Activated T-helper 1 cell treated with anti-CD3 and anti-CD28 coated beads, Interleukin-12 subunit alpha, Interleukin-12 subunit beta, Interleukin-2, Interleukin-4 antibody, amounts not matched to agents 30 ng/mL and 10 ng/mL and 1 ng/mL, durations not matched to agents 14 hours and 24 hours and 36 hours (primary cell): ENCODE results near the gene PSMD5. TPM values are rescaled to one million over a fixed set of nuclear protein-coding genes. Genes with fewer than 3 reads are reported as not detected.

Experiments used
- DNase-seq: peaks from one replicate; pipeline ENCODE4 v3.0.0; 2021; ENCODE audit warnings: low spot score
- H3K27ac Mint-ChIP-seq: one replicate; pipeline ENCODE4 v1.8.0; 2021; ENCODE audit warnings: mild to moderate bottlenecking, mixed read lengths
- H3K27me3 Mint-ChIP-seq: one replicate; pipeline ENCODE4 v1.8.0; 2022; ENCODE audit warnings: mild to moderate bottlenecking, moderate library complexity, mixed read lengths; ENCODE audit not compliant: insufficient read depth
- H3K36me3 Mint-ChIP-seq: one replicate; pipeline ENCODE4 v1.8.0; 2021; ENCODE audit warnings: low read depth, mixed read lengths
- H3K4me1 Mint-ChIP-seq: one replicate; pipeline ENCODE4 v1.8.0; 2021; ENCODE audit warnings: low read depth, mixed read lengths
- H3K4me3 Mint-ChIP-seq: one replicate; pipeline ENCODE4 v1.8.0; 2021; ENCODE audit warnings: mild to moderate bottlenecking, moderate library complexity, mixed read lengths
- H3K9me3 Mint-ChIP-seq: one replicate; pipeline ENCODE4 v1.8.0; 2021; ENCODE audit warnings: mixed read lengths
- intact Hi-C: fragments of 100-400 bp; cut with micrococcal nuclease; formaldehyde crosslinking; loops from one replicate; pipeline ENCODE4 v1.15.1; 2024
- total RNA-seq: library from RNA; stranded (reverse); gene quantifications from 2 replicates; pipeline ENCODE4 v1.2.3, GENCODE V29; 2022

The PSMD5 gene
- total RNA-seq, 1 donor from 2014 or later, result 57.7 TPM

- H3K36me3 Mint-ChIP-seq, result peaks cover 41% of the 10 kb centered on the region
Observed at GRCh38 chr9:120845255-120845654, 2.5 kb upstream of the PSMD5 start.

DNA sequence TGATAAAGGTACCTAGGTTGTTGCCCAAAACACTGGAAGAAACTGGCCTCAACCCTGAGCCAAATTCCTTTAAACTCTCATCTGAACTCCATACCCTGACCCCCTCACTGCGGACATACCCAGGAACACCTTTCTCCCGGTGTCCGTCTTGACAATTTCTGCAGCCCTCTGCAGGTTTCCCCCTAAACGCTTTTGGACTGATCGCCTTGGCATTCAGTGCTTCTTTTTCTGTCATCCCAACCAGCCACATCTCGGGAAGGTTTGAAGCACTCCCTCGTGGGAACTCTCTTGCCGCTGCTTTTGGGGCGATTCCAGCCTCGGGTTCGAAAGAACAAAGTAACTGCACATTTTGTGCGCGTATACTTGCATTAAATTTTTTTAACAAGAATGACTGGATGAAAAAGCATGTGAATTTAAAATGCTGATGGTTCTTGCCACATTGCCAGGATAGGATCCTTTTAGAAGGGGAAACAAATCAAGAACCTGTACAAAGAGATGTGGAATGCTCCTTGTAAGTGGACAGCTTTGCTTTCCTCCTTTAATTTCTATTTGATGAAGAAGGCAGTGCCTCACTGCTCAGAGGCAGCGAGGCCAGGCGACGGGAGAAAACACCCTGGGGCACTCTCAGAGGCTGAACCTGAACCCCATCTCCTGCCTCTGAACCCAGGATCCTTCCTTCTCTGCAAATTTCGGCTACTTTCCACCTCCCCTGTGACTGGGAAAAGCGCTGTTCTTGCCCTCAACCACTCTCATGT, 615 bp downstream of the PSMD5 start:
- Mint-ChIP-seq H3K27ac (peak overlapping the region; percentile 96), H3K36me3 (peaks cover 40% of the 10 kb centered on the region)
- intact Hi-C loops, result loop anchor here (1.0 to 5.0 kb wide), 4 partner anchors 49 to 359 kb away; partner anchors contain the start of genes CNTRL, FBXW2 and RAB14

More at GRCh38 chr9:120845255-120845654, 2.5 kb upstream of the PSMD5 start:
- no peak for DNase-seq
- peaks cover 67% of the 10 kb centered on the region for H3K4me1 Mint-ChIP-seq
- H3K27me3 Mint-ChIP-seq, result no peaks in the 10 kb centered on the region
- no peaks in the 10 kb centered on the region for H3K9me3 Mint-ChIP-seq
- peak overlapping the region; percentile 96 for H3K27ac Mint-ChIP-seq
- peak overlapping the region; percentile 98 for H3K4me3 Mint-ChIP-seq
- intact Hi-C loops, result loop anchor here (1.0 to 2.0 kb wide), 3 partner anchors 47 to 88 kb away; no protein-coding TSS in a partner anchor

GRCh38 chr9:120839146-120839545, 3.6 kb downstream of the PSMD5 start:
- Mint-ChIP-seq H3K27me3 (no peaks in the 10 kb centered on the region), H3K36me3 (peaks cover 39% of the 10 kb centered on the region), H3K9me3 (no peaks in the 10 kb centered on the region), H3K4me3 (peak overlapping the region; percentile 38), H3K4me1 (peaks cover 56% of the 10 kb centered on the region), H3K27ac (peak overlapping the region; percentile 77)
- DNase-seq, result no peak
- intact Hi-C loops, result no loop called here

More for the DNA sequence above, 615 bp downstream of the PSMD5 start:
- peaks cover 73% of the 10 kb centered on the region for H3K4me1 Mint-ChIP-seq
- no peaks in the 10 kb centered on the region for H3K27me3 Mint-ChIP-seq
- DNase-seq, result no peak
- no peaks in the 10 kb centered on the region for H3K9me3 Mint-ChIP-seq
- H3K4me3 Mint-ChIP-seq, result peak overlapping the region; percentile 98

- H3K27me3 Mint-ChIP-seq, result no peaks in the 10 kb centered on the region
- H3K4me3 Mint-ChIP-seq, result no peak overlapping the region
- H3K27ac Mint-ChIP-seq, result no peak overlapping the region
- intact Hi-C loops, result no loop called here
- peaks cover 51% of the 10 kb centered on the region for H3K4me1 Mint-ChIP-seq
- peaks cover 43% of the 10 kb centered on the region for H3K36me3 Mint-ChIP-seq
- no peak for DNase-seq
- no peaks in the 10 kb centered on the region for H3K9me3 Mint-ChIP-seq
Observed at GRCh38 chr9:120837921-120838320, 4.8 kb downstream of the PSMD5 start.

GRCh38 chr9:120833325-120833724, 9.4 kb downstream of the PSMD5 start:
- H3K4me3 Mint-ChIP-seq, result no peak overlapping the region
- no peak overlapping the region for H3K27ac Mint-ChIP-seq
- peaks cover 49% of the 10 kb centered on the region for H3K36me3 Mint-ChIP-seq
- DNase-seq, result no peak
- intact Hi-C loops, result no loop called here
- H3K4me1 Mint-ChIP-seq, result peaks cover 30% of the 10 kb centered on the region
- H3K9me3 Mint-ChIP-seq, result no peaks in the 10 kb centered on the region
- no peaks in the 10 kb centered on the region for H3K27me3 Mint-ChIP-seq

- no peaks in the 10 kb centered on the region for H3K9me3 Mint-ChIP-seq
- no peak overlapping the region for H3K27ac Mint-ChIP-seq
- intact Hi-C loops, result no loop called here
- no peak for DNase-seq
- H3K4me3 Mint-ChIP-seq, result no peak overlapping the region
- H3K4me1 Mint-ChIP-seq, result peaks cover 25% of the 10 kb centered on the region
- no peaks in the 10 kb centered on the region for H3K27me3 Mint-ChIP-seq
- peaks cover 48% of the 10 kb centered on the region for H3K36me3 Mint-ChIP-seq
Observed at GRCh38 chr9:120832807-120833206, 9.9 kb downstream of the PSMD5 start.

GRCh38 chr9:120830865-120831264, 11.9 kb downstream of the PSMD5 start:
- H3K4me1 Mint-ChIP-seq, result peaks cover 14% of the 10 kb centered on the region
- H3K27me3 Mint-ChIP-seq, result no peaks in the 10 kb centered on the region
- H3K9me3 Mint-ChIP-seq, result no peaks in the 10 kb centered on the region
- no peak overlapping the region for H3K4me3 Mint-ChIP-seq
- intact Hi-C loops, result no loop called here
- H3K36me3 Mint-ChIP-seq, result peaks cover 51% of the 10 kb centered on the region
- H3K27ac Mint-ChIP-seq, result no peak overlapping the region
- no peak for DNase-seq

DNA sequence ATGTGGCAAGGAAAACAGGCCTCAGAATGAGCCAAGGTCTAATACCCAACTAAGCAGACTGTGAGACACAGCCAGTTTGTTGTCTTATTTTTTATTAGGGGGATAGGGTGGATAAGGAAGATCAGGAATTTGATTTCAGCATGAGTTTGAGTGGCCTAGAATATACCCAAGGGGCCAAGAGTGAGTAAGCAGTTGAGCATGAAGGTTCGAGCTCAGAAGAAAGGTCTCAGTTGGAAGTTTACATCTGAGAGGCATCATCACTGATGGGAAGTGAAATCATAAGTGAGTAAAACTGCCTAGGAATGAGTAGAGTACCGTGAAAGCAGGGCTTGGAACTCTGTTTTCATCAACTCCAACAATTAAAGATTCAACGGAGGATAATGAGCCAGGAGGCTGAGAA, 12.6 kb downstream of the PSMD5 start:
- Mint-ChIP-seq H3K27me3 (no peaks in the 10 kb centered on the region), H3K4me1 (peaks cover 12% of the 10 kb centered on the region), H3K9me3 (no peaks in the 10 kb centered on the region), H3K27ac (no peak overlapping the region), H3K36me3 (peaks cover 51% of the 10 kb centered on the region), H3K4me3 (no peak overlapping the region)
- no peak for DNase-seq
- intact Hi-C loops, result no loop called here

DNA sequence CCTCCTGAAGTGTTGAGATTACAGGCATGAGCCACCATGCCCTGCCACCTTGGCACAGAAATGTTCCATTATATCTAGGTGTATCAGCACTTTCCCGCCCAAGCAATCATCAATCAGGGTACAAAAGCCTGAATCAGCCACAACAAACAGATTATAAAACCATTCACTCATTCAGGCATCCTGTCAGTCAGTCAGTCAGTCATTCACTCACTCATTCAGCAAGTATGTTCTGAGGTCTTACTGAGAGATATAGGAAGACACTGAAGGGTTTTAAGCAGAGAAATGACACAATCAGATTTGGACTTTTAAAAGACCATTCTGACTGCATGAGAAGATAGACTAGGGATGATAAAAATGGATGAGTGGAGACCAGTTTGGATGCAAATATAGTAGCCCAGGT, 13.1 kb downstream of the PSMD5 start:
- peak overlapping the region; percentile 50 for H3K27ac Mint-ChIP-seq
- intact Hi-C loops, result no loop called here
- peaks cover 10% of the 10 kb centered on the region for H3K4me1 Mint-ChIP-seq
- H3K9me3 Mint-ChIP-seq, result no peaks in the 10 kb centered on the region
- DNase-seq, result no peak
- H3K27me3 Mint-ChIP-seq, result no peaks in the 10 kb centered on the region
- H3K4me3 Mint-ChIP-seq, result no peak overlapping the region
- peaks cover 53% of the 10 kb centered on the region for H3K36me3 Mint-ChIP-seq

DNA sequence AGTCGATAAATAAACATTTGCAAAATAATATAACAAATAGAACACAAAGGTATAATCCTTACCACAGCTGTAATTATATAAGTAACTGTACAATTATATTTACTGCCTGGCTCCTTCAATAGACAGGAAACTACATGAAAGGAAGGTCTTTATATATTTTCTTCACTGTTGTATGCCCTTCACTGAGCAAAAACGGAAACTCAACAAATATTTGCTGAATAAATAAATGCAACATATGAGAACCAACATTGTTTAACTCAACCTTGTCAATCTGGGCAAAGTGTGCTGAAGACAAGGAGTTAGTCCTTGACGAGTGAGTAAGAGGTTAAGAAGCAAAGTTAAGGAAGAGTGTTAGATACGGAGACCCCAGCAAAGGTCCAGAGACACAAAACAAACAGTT, 22.6 kb downstream of the PSMD5 start:
- Mint-ChIP-seq H3K9me3 (no peaks in the 10 kb centered on the region), H3K4me3 (no peak overlapping the region), H3K4me1 (no peaks in the 10 kb centered on the region), H3K27me3 (no peaks in the 10 kb centered on the region), H3K27ac (no peak overlapping the region), H3K36me3 (peaks cover 55% of the 10 kb centered on the region)
- intact Hi-C loops, result no loop called here
- no peak for DNase-seq

DNA sequence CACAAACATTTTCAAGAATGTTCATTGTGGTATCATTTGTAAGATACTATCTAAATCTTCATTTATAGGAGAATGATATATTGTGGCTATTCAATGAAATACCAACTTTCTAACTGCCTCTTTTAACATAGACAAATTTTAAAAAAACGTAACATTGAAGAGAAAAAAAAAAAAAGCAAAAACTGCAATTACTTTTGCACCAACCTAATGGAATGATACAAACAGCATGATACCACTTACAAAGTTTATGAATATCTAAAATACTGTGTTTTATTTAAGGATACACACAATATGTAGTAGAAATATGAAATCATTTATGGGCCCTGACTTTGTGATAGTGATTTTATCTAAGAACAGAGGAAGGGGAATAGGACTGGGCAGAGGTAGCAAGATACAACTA, 24.1 kb downstream of the PSMD5 start:
- intact Hi-C loops, result no loop called here
- Mint-ChIP-seq H3K36me3 (peaks cover 46% of the 10 kb centered on the region), H3K9me3 (no peaks in the 10 kb centered on the region), H3K27me3 (no peaks in the 10 kb centered on the region), H3K4me1 (no peaks in the 10 kb centered on the region), H3K4me3 (no peak overlapping the region), H3K27ac (no peak overlapping the region)
- DNase-seq, result no peak

GRCh38 chr9:120815075-120815474, 27.6 kb downstream of the PSMD5 start:
- Mint-ChIP-seq H3K27ac (no peak overlapping the region), H3K36me3 (peaks cover 27% of the 10 kb centered on the region), H3K27me3 (no peaks in the 10 kb centered on the region), H3K4me1 (no peaks in the 10 kb centered on the region), H3K9me3 (peaks cover 9% of the 10 kb centered on the region), H3K4me3 (no peak overlapping the region)
- DNase-seq, result no peak
- intact Hi-C loops, result no loop called here

GRCh38 chr9:120808931-120809330, 33.8 kb downstream of the PSMD5 start:
- Mint-ChIP-seq H3K9me3 (peaks cover 56% of the 10 kb centered on the region), H3K4me3 (no peak overlapping the region), H3K4me1 (no peaks in the 10 kb centered on the region), H3K27me3 (peaks cover 1% of the 10 kb centered on the region), H3K27ac (no peak overlapping the region), H3K36me3 (peaks cover 12% of the 10 kb centered on the region)
- no peak for DNase-seq
- intact Hi-C loops, result no loop called here
